ENCODE results near the gene COPS3. TPM values are rescaled to one million over a fixed set of nuclear protein-coding genes. Genes with fewer than 3 reads are reported as not detected.

COPS3 gene
- total and polyA plus RNA-seq, 4 donors, result 32.9 to 63.3 (median 50.2) TPM

GRCh38 chr17:17243163-17243562, 37.9 kb downstream of the COPS3 start:
- no peak for TF ChIP-seq CTCF (IDR thresholded peaks at IDR 0.05; ENCODE audit: control extremely low read depth, extremely low read depth)
- H3K36me3 ChIP-seq (ENCODE audit: control insufficient read depth in 4 of 4, insufficient read depth in 4 of 4, low read length in 4 of 4), result peaks cover 9 to 19% (median 14%) of the 10 kb centered on the region in 4 donors
- no peaks in the 10 kb centered on the region for H3K27me3 ChIP-seq (ENCODE audit: control insufficient read depth in 3 of 3, insufficient read depth in 3 of 3, low read length in 2 of 3)
- ATAC-seq (ENCODE audit: insufficient read depth, low FRiP score) (no peak), DNase-seq (no peak)
- no peak overlapping the region for H3K9ac ChIP-seq (ENCODE audit: insufficient read depth in 1 of 2, low read length in 2 of 2)
- no peak overlapping the region for H3K27ac ChIP-seq (ENCODE audit: low read depth in 1 of 2, low read length in 1 of 2)
- no peaks in the 10 kb centered on the region for H3K9me3 ChIP-seq (ENCODE audit: control insufficient read depth in 4 of 4, insufficient read depth in 3 of 4, low read length in 3 of 4)
- no peak overlapping the region for H3K4me3 ChIP-seq
- 94 to 95% methylated on average over 6 of the region's 6 CpGs for WGBS, 2 donors
- no peaks in the 10 kb centered on the region for H3K4me1 ChIP-seq (ENCODE audit: control insufficient read depth in 5 of 5, insufficient read depth in 5 of 5, low read length in 5 of 5)

- Histone ChIP-seq H3K27ac (ENCODE audit: low read depth in 1 of 2, low read length in 1 of 2) (no peak overlapping the region), H3K4me1 (ENCODE audit: control insufficient read depth in 5 of 5, insufficient read depth in 5 of 5, low read length in 5 of 5) (no peaks in the 10 kb centered on the region), H3K4me3 (no peak overlapping the region), H3K9ac (ENCODE audit: insufficient read depth in 1 of 2, low read length in 2 of 2) (no peak overlapping the region), H3K27me3 (ENCODE audit: control insufficient read depth in 3 of 3, insufficient read depth in 3 of 3, low read length in 2 of 3) (no peaks in the 10 kb centered on the region), H3K36me3 (ENCODE audit: control insufficient read depth in 4 of 4, insufficient read depth in 4 of 4, low read length in 4 of 4) (peaks cover 4 to 11% (median 6%) of the 10 kb centered on the region in 4 donors), H3K9me3 (ENCODE audit: control insufficient read depth in 4 of 4, insufficient read depth in 3 of 4, low read length in 3 of 4) (no peaks in the 10 kb centered on the region)
- DNase-seq (no peak), ATAC-seq (ENCODE audit: insufficient read depth, low FRiP score) (no peak)
- 94 to 96% methylated on average over 7 of the region's 7 CpGs for WGBS, 2 donors
- TF ChIP-seq CTCF (IDR thresholded peaks at IDR 0.05; ENCODE audit: control extremely low read depth, extremely low read depth), result no peak
Observed at GRCh38 chr17:17242246-17242645, 38.8 kb downstream of the COPS3 start.

- Histone ChIP-seq H3K9me3 (ENCODE audit: control insufficient read depth in 4 of 4, insufficient read depth in 3 of 4, low read length in 3 of 4) (no peaks in the 10 kb centered on the region), H3K27me3 (ENCODE audit: control insufficient read depth in 3 of 3, insufficient read depth in 3 of 3, low read length in 2 of 3) (no peaks in the 10 kb centered on the region), H3K4me3 (no peak overlapping the region), H3K27ac (ENCODE audit: low read depth in 1 of 2, low read length in 1 of 2) (no peak overlapping the region), H3K4me1 (ENCODE audit: control insufficient read depth in 5 of 5, insufficient read depth in 5 of 5, low read length in 5 of 5) (no peaks in the 10 kb centered on the region), H3K36me3 (ENCODE audit: control insufficient read depth in 4 of 4, insufficient read depth in 4 of 4, low read length in 4 of 4) (peaks cover 0 to 5% (median 3%) of the 10 kb centered on the region in 4 donors), H3K9ac (ENCODE audit: insufficient read depth in 1 of 2, low read length in 2 of 2) (no peak overlapping the region)
- no peak for TF ChIP-seq CTCF (IDR thresholded peaks at IDR 0.05; ENCODE audit: control extremely low read depth, extremely low read depth)
- no peak for ATAC-seq (ENCODE audit: insufficient read depth, low FRiP score)
- WGBS, 2 donors, result 88 to 90% methylated on average over 10 of the region's 10 CpGs
- DNase-seq, result no peak
Observed at GRCh38 chr17:17241656-17242055, 39.4 kb downstream of the COPS3 start.

- Histone ChIP-seq H3K27me3 (ENCODE audit: control insufficient read depth in 3 of 3, insufficient read depth in 3 of 3, low read length in 2 of 3) (no peaks in the 10 kb centered on the region), H3K36me3 (ENCODE audit: control insufficient read depth in 4 of 4, insufficient read depth in 4 of 4, low read length in 4 of 4) (peaks cover 0 to 2% (median 0%) of the 10 kb centered on the region in 4 donors), H3K4me3 (no peak overlapping the region), H3K27ac (ENCODE audit: low read depth in 1 of 2, low read length in 1 of 2) (no peak overlapping the region), H3K9me3 (ENCODE audit: control insufficient read depth in 4 of 4, insufficient read depth in 3 of 4, low read length in 3 of 4) (no peaks in the 10 kb centered on the region), H3K4me1 (ENCODE audit: control insufficient read depth in 5 of 5, insufficient read depth in 5 of 5, low read length in 5 of 5) (peaks cover 0 to 13% (median 7%) of the 10 kb centered on the region in 5 donors), H3K9ac (ENCODE audit: insufficient read depth in 1 of 2, low read length in 2 of 2) (no peak overlapping the region)
- no peak for TF ChIP-seq CTCF (IDR thresholded peaks at IDR 0.05; ENCODE audit: control extremely low read depth, extremely low read depth)
- 58 to 66% methylated on average over 1 of the region's 1 CpG for WGBS, 2 donors
- ATAC-seq (ENCODE audit: insufficient read depth, low FRiP score), result no peak
- no peak for DNase-seq
Observed at GRCh38 chr17:17239832-17240231, 41.2 kb downstream of the COPS3 start.

Data from lung (tissue), 12 donors.